T-helper 1 cell treated with Interleukin-12 subunit alpha and Interleukin-12 subunit beta and Interleukin-4 antibody, amounts not matched to agents 30 ng/mL and 1 ng/mL, for 36 hours (primary cell): ENCODE results near the gene CLPTM1. TPM values are rescaled to one million over a fixed set of nuclear protein-coding genes. Genes with fewer than 3 reads are reported as not detected.
"Not testable (repeated sequence)": the region's sequence is repeated elsewhere in the genome, so short reads cannot be mapped to it uniquely, and the experiment has no call there.

Experiments
- intact Hi-C: fragments of 100-400 bp; cut with micrococcal nuclease; formaldehyde crosslinking; loops from one replicate; pipeline ENCODE4 v1.15.1; 2024
- total RNA-seq: library from RNA; stranded (reverse); gene quantifications from 2 replicates; pipeline ENCODE4 v1.2.3, GENCODE V29; 2022

CLPTM1 gene
- total RNA-seq, 1 donor from 2014 or later = 98.0 TPM

GRCh38 chr19:44939668-44940067 lies 15.5 kb upstream of the CLPTM1 start:
- intact Hi-C loops = no loop called here

GRCh38 chr19:44942067-44942571 lies 13.1 kb upstream of the CLPTM1 start, which contains the start of gene APOC4:
TSS of gene APOC4 (plus strand) at chr19:44942237. CDS start at chr19:44942278, 41 bp downstream.
- intact Hi-C loops = no loop called here

GRCh38 chr19:44943801-44944249 lies 11.4 kb upstream of the CLPTM1 start:
- intact Hi-C loops = no loop called here

- intact Hi-C loops = no loop called here
These were observed 8.1 kb upstream of the CLPTM1 start for GRCh38 chr19:44947041-44947581.

- intact Hi-C loops = no loop called here
These were observed 6.9 kb upstream of the CLPTM1 start for GRCh38 chr19:44948237-44948636.

GRCh38 chr19:44948763-44949374 lies 6.3 kb upstream of the CLPTM1 start:
- intact Hi-C loops = no loop called here

GRCh38 chr19:44949550-44949949 lies 5.6 kb upstream of the CLPTM1 start:
- intact Hi-C loops = no loop called here

GRCh38 chr19:44951179-44952159 lies 3.7 kb upstream of the CLPTM1 start:
- intact Hi-C loops = loop anchor here (1.0 to 5.0 kb wide), 7 partner anchors 36 to 381 kb away; no protein-coding TSS in a partner anchor

- intact Hi-C loops = loop anchor here (1.0 to 5.0 kb wide), 4 partner anchors 109 to 416 kb away; partner anchors contain the start of gene ERCC2
These were observed 917 bp upstream of the CLPTM1 start for GRCh38 chr19:44954278-44954648.

- intact Hi-C loops = loop anchor here (1.0 kb wide), 6 partner anchors 47 to 223 kb away; partner anchors contain the start of genes BLOC1S3, CLASRP and TRAPPC6A
These were observed 592 bp downstream of the CLPTM1 start for GRCh38 chr19:44955505-44956439.

GRCh38 chr19:44957526-44957925 lies 2.3 kb downstream of the CLPTM1 start:
- intact Hi-C loops = no loop called here

GRCh38 chr19:44958090-44958489 lies 2.9 kb downstream of the CLPTM1 start:
- intact Hi-C loops = no loop called here

GRCh38 chr19:44959691-44960090 lies 4.5 kb downstream of the CLPTM1 start:
- intact Hi-C loops = no loop called here

- intact Hi-C loops = no loop called here
These were observed 5.9 kb downstream of the CLPTM1 start for GRCh38 chr19:44960906-44961728.

GRCh38 chr19:44961821-44962220 lies 6.6 kb downstream of the CLPTM1 start:
- intact Hi-C loops = no loop called here

GRCh38 chr19:44968118-44968517 lies 12.9 kb downstream of the CLPTM1 start:
- intact Hi-C loops = no loop called here

GRCh38 chr19:44968670-44969069 lies 13.5 kb downstream of the CLPTM1 start:
- intact Hi-C loops = no loop called here

- intact Hi-C loops = no loop called here
These were observed 14.3 kb downstream of the CLPTM1 start for GRCh38 chr19:44969437-44969836.

GRCh38 chr19:44971451-44971850 lies 16.3 kb downstream of the CLPTM1 start:
- intact Hi-C loops = not testable (repeated sequence)

GRCh38 chr19:44972802-44973201 lies 17.6 kb downstream of the CLPTM1 start:
- intact Hi-C loops = no loop called here
